Mesothelial cell of epicardium (in vitro differentiated cells): ENCODE data around the gene CDH13. TPM values are rescaled to one million over a fixed set of nuclear protein-coding genes. Genes with fewer than 3 reads are reported as not detected.

Experiments
- DNase-seq, 2 experiments: peaks; one replicate each; pipeline ENCODE4 v3.0.0; 2021; ENCODE audit warnings: low spot score in 2 of 2; ENCODE audit not compliant: unreplicated experiment in 2 of 2
- H3K27ac Mint-ChIP-seq: 2 replicates; pipeline ENCODE4 v1.8.0; 2021; ENCODE audit warnings: mixed read lengths
- H3K27me3 Mint-ChIP-seq: 2 replicates; pipeline ENCODE4 v1.8.0; 2021; ENCODE audit warnings: low read depth, mixed read lengths
- H3K36me3 Mint-ChIP-seq: 2 replicates; pipeline ENCODE4 v1.8.0; 2021; ENCODE audit warnings: mixed read lengths
- H3K4me1 Mint-ChIP-seq: 2 replicates; pipeline ENCODE4 v1.8.0; 2021; ENCODE audit warnings: mixed read lengths
- H3K4me3 Mint-ChIP-seq: 2 replicates; pipeline ENCODE4 v1.8.0; 2021; ENCODE audit warnings: mild to moderate bottlenecking, moderate library complexity, mixed read lengths
- H3K9me3 Mint-ChIP-seq: 2 replicates; pipeline ENCODE4 v1.8.0; 2021; ENCODE audit warnings: mixed read lengths
- CTCF ChIP-seq: fragments of 200-600 bp; sonication (generic); IDR thresholded peaks from one replicate; pipeline ENCODE4 v1.5.0; 2021; ENCODE audit warnings: antibody characterized with exemption; ENCODE audit not compliant: unreplicated experiment
- total RNA-seq: library from RNA; stranded (reverse); gene quantifications from 3 replicates; pipeline ENCODE4 v1.2.1, GENCODE V29; 2021

CDH13 gene
- total RNA-seq, 1 donor from 2014 or later: 0.80 TPM

- Mint-ChIP-seq H3K9me3 (no peaks in the 10 kb centered on the region), H3K4me1 (no peaks in the 10 kb centered on the region), H3K27me3 (peaks cover 6% of the 10 kb centered on the region), H3K36me3 (no peaks in the 10 kb centered on the region), H3K27ac (no peak overlapping the region), H3K4me3 (no peak overlapping the region)
- DNase-seq: no peak
- TF ChIP-seq CTCF: no peak
Observed at GRCh38 chr16:83269048-83269447, 642.3 kb downstream of the CDH13 start.

- DNase-seq: no peak
- no peak overlapping the region for H3K4me3 Mint-ChIP-seq
Observed at GRCh38 chr16:83269541-83269940, 642.8 kb downstream of the CDH13 start.

GRCh38 chr16:83270061-83270460 lies 643.3 kb downstream of the CDH13 start:
- Mint-ChIP-seq H3K27ac (no peak overlapping the region), H3K36me3 (no peaks in the 10 kb centered on the region)

More at GRCh38 chr16:83269541-83269940, 642.8 kb downstream of the CDH13 start:
- Mint-ChIP-seq H3K9me3 (no peaks in the 10 kb centered on the region), H3K27me3 (peaks cover 8% of the 10 kb centered on the region), H3K4me1 (no peaks in the 10 kb centered on the region), H3K27ac (no peak overlapping the region), H3K36me3 (no peaks in the 10 kb centered on the region)
- TF ChIP-seq CTCF: no peak

GRCh38 chr16:83270640-83271039 lies 643.9 kb downstream of the CDH13 start:
- Mint-ChIP-seq H3K4me3 (no peak overlapping the region), H3K9me3 (no peaks in the 10 kb centered on the region), H3K27ac (no peak overlapping the region), H3K36me3 (no peaks in the 10 kb centered on the region), H3K4me1 (no peaks in the 10 kb centered on the region), H3K27me3 (peaks cover 6% of the 10 kb centered on the region)
- no peak for TF ChIP-seq CTCF
- DNase-seq: no peak

More at GRCh38 chr16:83270061-83270460, 643.3 kb downstream of the CDH13 start:
- Mint-ChIP-seq H3K9me3 (no peaks in the 10 kb centered on the region), H3K27me3 (peaks cover 7% of the 10 kb centered on the region), H3K4me1 (no peaks in the 10 kb centered on the region), H3K4me3 (no peak overlapping the region)
- TF ChIP-seq CTCF: no peak
- no peak for DNase-seq

- no peaks in the 10 kb centered on the region for H3K9me3 Mint-ChIP-seq
- no peak overlapping the region for H3K27ac Mint-ChIP-seq
- no peak for TF ChIP-seq CTCF
- H3K4me3 Mint-ChIP-seq: no peak overlapping the region
- H3K4me1 Mint-ChIP-seq: no peaks in the 10 kb centered on the region
- peaks cover 6% of the 10 kb centered on the region for H3K27me3 Mint-ChIP-seq
- DNase-seq: no peak
- no peaks in the 10 kb centered on the region for H3K36me3 Mint-ChIP-seq
Observed at GRCh38 chr16:83271123-83271522, 644.4 kb downstream of the CDH13 start.
